ENCODE data around the gene LRMDA.

LRMDA gene

DNA sequence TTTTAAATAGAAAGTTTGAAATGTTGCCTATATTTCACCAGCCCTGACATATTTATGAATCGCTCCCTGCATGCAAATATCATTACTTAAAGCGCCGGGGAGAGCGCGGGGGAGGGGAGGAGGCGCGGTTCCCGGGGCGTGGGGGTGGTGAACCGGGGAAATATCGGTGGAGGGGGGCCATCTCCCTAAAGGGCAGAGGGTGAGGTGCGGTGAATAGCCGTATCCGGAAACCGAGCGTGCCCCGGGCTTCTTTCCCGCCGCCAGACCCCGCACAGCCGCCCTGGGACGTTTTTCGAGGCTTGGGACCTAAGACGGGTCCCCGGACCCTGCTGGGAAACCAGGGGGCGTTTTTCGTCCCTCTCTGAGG is 22.9 kb upstream of the LRMDA start:
- H2BK5ac ChIP-seq (ENCODE audit: low read length) = no peak overlapping the region
- H2BK120ac ChIP-seq (ENCODE audit: low read depth, low read length) = no peak overlapping the region
- no peak overlapping the region for H3K23ac ChIP-seq (ENCODE audit: low read length)
- H3K4ac ChIP-seq (ENCODE audit: low read depth, low read length) = no peak overlapping the region
- no CpG with 5 or more reads among the region's 27 CpGs for WGBS (ENCODE audit: extremely low coverage, insufficient coverage, low lambda C conversion rate)
- H3K56ac ChIP-seq (ENCODE audit: low read length) = no peak overlapping the region
- no peaks in the 10 kb centered on the region for H3K79me2 ChIP-seq (ENCODE audit: control insufficient read depth, insufficient read depth, low read length)
- H3K36me3 ChIP-seq (ENCODE audit: control insufficient read depth, insufficient read depth, low read length) = no peaks in the 10 kb centered on the region
- no peak overlapping the region for H3K4me3 ChIP-seq (ENCODE audit: low read length)
- peak overlapping the region; percentile 9 for H3K4me2 ChIP-seq (ENCODE audit: low read length)
- no peak overlapping the region for H4K5ac ChIP-seq (ENCODE audit: low read length)
- no peak overlapping the region for H3K9ac ChIP-seq (ENCODE audit: low read length)
- no peak for DNase-seq
- no peak overlapping the region for H2AK5ac ChIP-seq (ENCODE audit: low read length)
- H3K18ac ChIP-seq (ENCODE audit: low read length) = no peak overlapping the region
- no peak overlapping the region for H2BK15ac ChIP-seq (replicated peaks; ENCODE audit: low read depth)
- no peaks in the 10 kb centered on the region for H3K79me1 ChIP-seq (ENCODE audit: low read length)
- peaks cover 57% of the 10 kb centered on the region for H3K27me3 ChIP-seq (ENCODE audit: insufficient read depth, low read length, poor library complexity)
- no peak overlapping the region for H4K8ac ChIP-seq (ENCODE audit: low read depth, low read length)
- no peak overlapping the region for H3K27ac ChIP-seq (ENCODE audit: low read depth, low read length)
- H3K4me1 ChIP-seq (ENCODE audit: control insufficient read depth, low read depth, low read length) = peaks cover 3% of the 10 kb centered on the region

DNA sequence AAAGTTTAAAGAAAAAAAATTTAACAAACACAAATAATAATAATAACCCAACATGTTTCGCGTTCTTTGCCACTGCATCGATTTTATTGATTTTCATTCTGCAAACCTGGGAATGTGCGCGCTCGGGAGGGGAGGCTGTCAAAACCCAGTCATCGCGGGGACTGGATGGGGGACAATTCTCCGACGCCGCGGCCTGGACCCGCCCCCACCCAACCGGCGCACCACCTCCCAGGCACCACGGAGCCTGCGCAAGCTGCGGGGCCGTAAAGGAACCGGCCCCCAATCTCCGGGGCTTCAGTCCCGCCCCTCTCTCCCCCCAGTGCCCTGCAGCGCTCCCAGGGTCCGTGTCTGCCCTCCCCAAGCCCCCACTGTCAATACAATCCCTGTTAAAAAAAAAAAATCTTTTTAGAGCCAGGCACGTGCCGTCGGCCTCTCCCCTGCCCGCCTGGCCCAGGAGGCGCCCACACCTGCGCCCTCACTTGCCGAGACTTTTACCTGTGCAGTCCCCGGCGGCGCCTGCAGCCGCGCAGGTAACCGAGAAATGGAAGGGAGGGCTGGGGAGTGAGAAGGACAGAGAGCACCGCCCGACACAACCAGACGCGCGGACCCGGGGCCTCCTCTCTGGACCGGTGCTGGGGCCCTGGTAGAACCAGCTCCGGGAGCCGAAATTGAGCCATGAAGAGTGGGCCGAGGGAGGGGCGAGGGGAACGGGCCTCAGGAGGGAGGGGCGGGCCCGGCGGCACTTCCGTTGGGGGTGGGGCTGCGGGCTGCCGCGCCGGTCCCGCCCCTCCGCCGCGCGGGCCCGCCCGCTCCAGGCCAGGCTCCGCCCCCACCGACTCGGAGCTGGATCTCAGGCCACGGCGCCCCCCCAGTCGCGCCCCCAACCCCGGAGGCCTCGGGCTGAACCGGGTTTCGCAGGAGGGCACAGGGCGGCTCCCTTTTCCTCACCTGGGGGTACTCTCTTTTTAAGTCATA is 22.2 kb upstream of the LRMDA start:
- DNase-seq = peak; percentile 63
- Histone ChIP-seq H2AK5ac (ENCODE audit: low read length) (no peak overlapping the region), H2BK5ac (ENCODE audit: low read length) (no peak overlapping the region), H3K9ac (ENCODE audit: low read length) (peak overlapping the region; percentile 64), H3K18ac (ENCODE audit: low read length) (peak overlapping the region; percentile 28), H3K4me3 (ENCODE audit: low read length) (peak overlapping the region; percentile 41), H4K5ac (ENCODE audit: low read length) (no peak overlapping the region), H3K36me3 (ENCODE audit: control insufficient read depth, insufficient read depth, low read length) (no peaks in the 10 kb centered on the region), H3K27ac (ENCODE audit: low read depth, low read length) (no peak overlapping the region), H3K79me2 (ENCODE audit: control insufficient read depth, insufficient read depth, low read length) (no peaks in the 10 kb centered on the region), H3K4ac (ENCODE audit: low read depth, low read length) (no peak overlapping the region), H3K27me3 (ENCODE audit: insufficient read depth, low read length, poor library complexity) (peaks cover 64% of the 10 kb centered on the region), H2BK15ac (replicated peaks; ENCODE audit: low read depth) (no peak overlapping the region), H2BK120ac (ENCODE audit: low read depth, low read length) (no peak overlapping the region), H3K79me1 (ENCODE audit: low read length) (no peaks in the 10 kb centered on the region), H4K8ac (ENCODE audit: low read depth, low read length) (no peak overlapping the region), H3K4me1 (ENCODE audit: control insufficient read depth, low read depth, low read length) (peaks cover 3% of the 10 kb centered on the region), H3K23ac (ENCODE audit: low read length) (no peak overlapping the region), H3K4me2 (ENCODE audit: low read length) (peak overlapping the region; percentile 87), H3K56ac (ENCODE audit: low read length) (peak overlapping the region; percentile 74)
- no CpG with 5 or more reads among the region's 76 CpGs for whole genome bisulfite sequencing (ENCODE audit: extremely low coverage, insufficient coverage, low lambda C conversion rate)

DNA sequence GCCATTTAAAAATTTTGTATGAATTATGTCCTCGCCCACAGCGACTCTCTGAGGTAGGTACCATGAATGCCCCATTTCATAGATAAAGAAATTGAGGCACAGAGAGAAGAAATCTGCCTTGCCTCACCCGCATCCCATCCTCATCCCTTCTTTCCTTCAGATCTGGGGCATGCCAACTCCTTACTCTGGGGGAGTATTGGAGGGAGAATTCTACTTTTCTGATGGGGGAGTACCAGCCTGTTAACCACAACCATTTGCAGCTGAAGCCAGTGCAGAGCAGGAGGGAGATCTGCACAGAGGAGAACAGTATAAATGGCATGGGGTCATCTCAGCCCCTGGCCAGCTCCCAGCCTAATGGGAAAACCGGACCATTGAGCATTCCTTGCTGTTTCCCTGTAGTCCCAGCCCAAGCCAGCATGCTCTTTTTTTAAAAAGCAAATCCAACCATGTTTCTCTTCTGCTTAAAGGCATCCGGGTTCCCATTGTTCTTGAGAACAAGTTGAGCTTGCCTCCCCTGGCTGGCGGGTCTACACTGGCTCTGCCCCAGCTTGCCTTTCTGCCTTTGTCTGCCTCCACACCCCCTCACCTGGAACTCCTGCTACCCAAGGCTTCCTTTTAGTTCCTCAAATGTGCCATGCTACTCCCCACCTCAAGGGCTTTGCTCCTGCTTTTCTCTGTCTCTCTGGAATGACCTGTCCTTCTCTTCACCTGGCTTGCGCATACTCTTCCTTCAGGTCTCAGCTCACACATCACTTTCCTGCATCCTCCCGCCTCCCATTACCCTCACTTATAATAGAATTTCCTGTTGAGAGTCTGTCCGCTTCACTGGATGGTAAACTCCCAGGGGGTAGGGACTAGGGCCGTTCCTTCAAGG is 21.1 kb upstream of the LRMDA start:
- Histone ChIP-seq H3K27me3 (ENCODE audit: insufficient read depth, low read length, poor library complexity) (peaks cover 68% of the 10 kb centered on the region), H3K4me3 (ENCODE audit: low read length) (no peak overlapping the region), H3K79me1 (ENCODE audit: low read length) (no peaks in the 10 kb centered on the region), H4K8ac (ENCODE audit: low read depth, low read length) (no peak overlapping the region), H2BK120ac (ENCODE audit: low read depth, low read length) (no peak overlapping the region), H2BK15ac (replicated peaks; ENCODE audit: low read depth) (no peak overlapping the region), H3K27ac (ENCODE audit: low read depth, low read length) (no peak overlapping the region), H3K23ac (ENCODE audit: low read length) (no peak overlapping the region), H3K18ac (ENCODE audit: low read length) (no peak overlapping the region), H2AK5ac (ENCODE audit: low read length) (no peak overlapping the region), H3K4me1 (ENCODE audit: control insufficient read depth, low read depth, low read length) (peaks cover 3% of the 10 kb centered on the region), H4K5ac (ENCODE audit: low read length) (no peak overlapping the region), H3K9ac (ENCODE audit: low read length) (no peak overlapping the region), H3K56ac (ENCODE audit: low read length) (no peak overlapping the region), H2BK5ac (ENCODE audit: low read length) (no peak overlapping the region), H3K4me2 (ENCODE audit: low read length) (no peak overlapping the region), H3K36me3 (ENCODE audit: control insufficient read depth, insufficient read depth, low read length) (no peaks in the 10 kb centered on the region), H3K4ac (ENCODE audit: low read depth, low read length) (no peak overlapping the region), H3K79me2 (ENCODE audit: control insufficient read depth, insufficient read depth, low read length) (no peaks in the 10 kb centered on the region)
- DNase-seq = peak; percentile 18
- WGBS (ENCODE audit: extremely low coverage, insufficient coverage, low lambda C conversion rate) = no CpG with 5 or more reads among the region's 10 CpGs

DNA sequence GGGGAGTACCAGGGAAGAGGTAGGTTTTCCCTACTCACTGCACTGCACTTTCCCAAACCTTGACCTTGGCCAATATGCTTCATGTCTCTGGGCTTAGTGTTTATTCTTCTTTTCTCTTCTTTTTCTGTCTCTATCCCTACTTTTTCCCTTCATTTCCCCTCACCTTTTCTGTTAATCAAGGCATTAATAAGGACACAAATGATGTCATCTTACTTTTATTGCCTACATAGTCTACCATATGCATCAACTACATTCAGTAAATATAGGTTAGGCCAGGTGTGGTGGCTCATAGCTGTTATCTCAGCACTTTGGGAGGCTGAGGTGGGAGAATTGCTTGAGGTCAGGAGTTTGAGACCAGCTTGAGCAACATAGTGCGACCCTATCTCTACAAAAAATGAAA is 16.9 kb upstream of the LRMDA start:
- DNase-seq = no peak
- Histone ChIP-seq H3K79me1 (ENCODE audit: low read length) (no peaks in the 10 kb centered on the region), H3K4me1 (ENCODE audit: control insufficient read depth, low read depth, low read length) (peaks cover 4% of the 10 kb centered on the region), H4K5ac (ENCODE audit: low read length) (no peak overlapping the region), H3K36me3 (ENCODE audit: control insufficient read depth, insufficient read depth, low read length) (no peaks in the 10 kb centered on the region), H3K23ac (ENCODE audit: low read length) (no peak overlapping the region), H3K27me3 (ENCODE audit: insufficient read depth, low read length, poor library complexity) (peaks cover 47% of the 10 kb centered on the region), H2BK120ac (ENCODE audit: low read depth, low read length) (no peak overlapping the region), H2BK15ac (replicated peaks; ENCODE audit: low read depth) (no peak overlapping the region), H2AK5ac (ENCODE audit: low read length) (no peak overlapping the region), H3K18ac (ENCODE audit: low read length) (no peak overlapping the region), H2BK5ac (ENCODE audit: low read length) (no peak overlapping the region), H3K56ac (ENCODE audit: low read length) (no peak overlapping the region), H4K8ac (ENCODE audit: low read depth, low read length) (no peak overlapping the region), H3K9ac (ENCODE audit: low read length) (no peak overlapping the region), H3K79me2 (ENCODE audit: control insufficient read depth, insufficient read depth, low read length) (no peaks in the 10 kb centered on the region), H3K4ac (ENCODE audit: low read depth, low read length) (no peak overlapping the region), H3K4me3 (ENCODE audit: low read length) (no peak overlapping the region), H3K27ac (ENCODE audit: low read depth, low read length) (no peak overlapping the region), H3K4me2 (ENCODE audit: low read length) (no peak overlapping the region)
- no CpG with 5 or more reads among the region's 1 CpG for WGBS (ENCODE audit: extremely low coverage, insufficient coverage, low lambda C conversion rate)

DNA sequence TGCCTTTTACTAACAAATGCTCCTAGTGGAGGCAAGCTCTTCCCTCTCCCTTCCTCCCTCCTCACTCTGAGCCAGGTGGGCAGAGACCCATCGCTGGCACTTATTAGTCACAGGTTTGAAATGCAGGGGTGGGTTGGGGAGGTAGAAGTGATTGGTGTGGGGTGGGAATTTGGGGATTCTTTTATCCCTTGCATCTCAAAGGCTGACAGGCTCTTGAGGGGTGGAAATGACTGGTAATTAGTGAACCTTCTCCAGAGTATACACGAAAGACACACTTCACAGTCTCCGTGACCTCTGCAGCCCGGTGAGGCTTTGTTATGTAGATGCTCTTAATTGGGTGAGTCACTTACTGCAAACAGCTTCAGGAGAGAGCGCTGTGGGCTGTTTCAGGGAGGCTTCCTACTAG is 13.9 kb upstream of the LRMDA start:
- no peak overlapping the region for H4K5ac ChIP-seq (ENCODE audit: low read length)
- H3K4me1 ChIP-seq (ENCODE audit: control insufficient read depth, low read depth, low read length) = peaks cover 4% of the 10 kb centered on the region
- H3K4me3 ChIP-seq (ENCODE audit: low read length) = no peak overlapping the region
- no peak overlapping the region for H3K18ac ChIP-seq (ENCODE audit: low read length)
- H2BK120ac ChIP-seq (ENCODE audit: low read depth, low read length) = no peak overlapping the region
- no peak overlapping the region for H2AK5ac ChIP-seq (ENCODE audit: low read length)
- H3K23ac ChIP-seq (ENCODE audit: low read length) = no peak overlapping the region
- H3K27ac ChIP-seq (ENCODE audit: low read depth, low read length) = no peak overlapping the region
- H3K4ac ChIP-seq (ENCODE audit: low read depth, low read length) = no peak overlapping the region
- H4K8ac ChIP-seq (ENCODE audit: low read depth, low read length) = no peak overlapping the region
- WGBS (ENCODE audit: extremely low coverage, insufficient coverage, low lambda C conversion rate) = no CpG with 5 or more reads among the region's 5 CpGs
- H3K4me2 ChIP-seq (ENCODE audit: low read length) = no peak overlapping the region
- no peak overlapping the region for H3K56ac ChIP-seq (ENCODE audit: low read length)
- H2BK15ac ChIP-seq (replicated peaks; ENCODE audit: low read depth) = no peak overlapping the region
- DNase-seq = peak; percentile 95
- no peaks in the 10 kb centered on the region for H3K36me3 ChIP-seq (ENCODE audit: control insufficient read depth, insufficient read depth, low read length)
- no peak overlapping the region for H3K9ac ChIP-seq (ENCODE audit: low read length)
- no peaks in the 10 kb centered on the region for H3K79me2 ChIP-seq (ENCODE audit: control insufficient read depth, insufficient read depth, low read length)
- H3K27me3 ChIP-seq (ENCODE audit: insufficient read depth, low read length, poor library complexity) = peaks cover 32% of the 10 kb centered on the region
- no peaks in the 10 kb centered on the region for H3K79me1 ChIP-seq (ENCODE audit: low read length)
- no peak overlapping the region for H2BK5ac ChIP-seq (ENCODE audit: low read length)
